ENCODE results near the gene LRCH1.

DNA sequence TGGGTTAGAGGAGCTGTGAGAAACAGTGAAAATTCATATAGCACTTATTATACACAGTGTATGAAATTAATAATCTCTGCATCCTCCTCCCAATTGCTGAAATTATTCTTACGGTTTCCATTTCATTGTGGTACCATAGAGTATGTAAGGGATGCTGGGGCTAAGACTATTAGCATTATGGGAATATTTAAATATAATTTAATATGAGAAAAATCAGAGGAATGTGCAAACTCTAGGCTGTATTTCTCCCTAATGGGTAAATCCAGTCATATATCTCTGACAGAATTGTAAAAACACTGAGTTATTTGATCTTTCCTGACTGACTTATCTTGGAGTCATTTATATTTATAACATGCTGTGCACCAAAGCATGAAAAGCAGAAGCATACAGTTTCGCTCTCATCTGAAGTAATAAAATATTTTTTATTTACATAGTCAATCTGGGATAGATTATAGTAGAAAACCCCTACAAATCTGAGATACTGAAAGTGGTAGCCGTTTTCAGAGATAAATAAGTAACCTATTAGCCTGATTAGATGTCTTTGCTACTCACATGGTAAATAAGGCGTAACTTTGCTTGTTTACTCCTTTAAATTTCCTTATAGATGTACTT is 34.9 kb downstream of the LRCH1 start:
- no peak for TF ChIP-seq POLR2A (IDR thresholded peaks at IDR 0.05; ENCODE audit: low read depth)
- no peak for TF ChIP-seq CTCF (IDR thresholded peaks at IDR 0.05)

Data from esophagus muscularis mucosa (tissue), 3 donors.